ENCODE results near the gene SEMA3F.

- no peak for TF ChIP-seq TARDBP (IDR thresholded peaks at IDR 0.05)
- TF ChIP-seq SP1 (IDR thresholded peaks at IDR 0.05): no peak
- TF ChIP-seq FOXA1 (IDR thresholded peaks at IDR 0.05): no peak
- no peak for TF ChIP-seq HDGF (IDR thresholded peaks at IDR 0.05; ENCODE audit: borderline replicate concordance)
- TF ChIP-seq FOXM1 (IDR thresholded peaks at IDR 0.05; ENCODE audit: borderline replicate concordance): no peak
- TF ChIP-seq SUZ12 (IDR thresholded peaks at IDR 0.05): no peak
- TF ChIP-seq CTBP1 (IDR thresholded peaks at IDR 0.05; ENCODE audit: borderline replicate concordance): no peak
- TF ChIP-seq PKNOX1 (IDR thresholded peaks at IDR 0.05): no peak
- no peak for TF ChIP-seq ELF4 (IDR thresholded peaks at IDR 0.05)
- TF ChIP-seq ZNF384 (IDR thresholded peaks at IDR 0.05): no peak
- no peak for TF ChIP-seq ARNT (IDR thresholded peaks at IDR 0.05)
- TF ChIP-seq BHLHE40 (IDR thresholded peaks at IDR 0.05; ENCODE audit: borderline replicate concordance): no peak
- TF ChIP-seq FOXK2 (IDR thresholded peaks at IDR 0.05): no peak
- TF ChIP-seq NFRKB (IDR thresholded peaks at IDR 0.05): no peak
Observed at GRCh38 chr3:50169232-50169832, 14.2 kb downstream of the SEMA3F start.

Data from HEK293T (cell line).